Mucosa of descending colon (tissue), 3 donors: ENCODE data around the gene ZC3H14. TPM values are rescaled to one million over a fixed set of nuclear protein-coding genes. Genes with fewer than 3 reads are reported as not detected.

ENCODE experiments used
- ATAC-seq: fragments of 200-7000 bp; cut with Tn5 transposase; one replicate; pipeline ENCODE4 v1.9.1; 2020; ENCODE audit warnings: mild to moderate bottlenecking, moderate library complexity
- DNase-seq, 3 donors: peaks; one replicate each; pipeline ENCODE4 v3.0.0-alpha.2; 2020
- H3K36me3 ChIP-seq: fragments of 200-600 bp; one replicate; pipeline ENCODE4 v1.8.0; 2021; ENCODE audit warnings: low read depth, mild to moderate bottlenecking
- H3K4me1 ChIP-seq: fragments of 200-600 bp; one replicate; pipeline ENCODE4 v1.8.0; 2021; ENCODE audit warnings: low read depth, mild to moderate bottlenecking
- H3K4me3 ChIP-seq: fragments of 200-600 bp; one replicate; pipeline ENCODE4 v1.8.0; 2021; ENCODE audit warnings: mild to moderate bottlenecking
- H3K9me3 ChIP-seq: fragments of 200-600 bp; one replicate; pipeline ENCODE4 v1.8.0; 2021; ENCODE audit warnings: mild to moderate bottlenecking
- intact Hi-C, 2 donors: fragments of 100-400 bp; cut with DNase I in 1 of 2; cut with micrococcal nuclease in 1 of 2; formaldehyde crosslinking; loops; one replicate each; pipeline versions ENCODE4 v1.11.0 to v1.11.1; 2022; cut with DNase I, micrococcal nuclease
- total RNA-seq, 3 donors: library from RNA; stranded (reverse); fragmentation: NEBNext Ultra II Directional in 2 of 3; extraction: Animal tissue kit (Norgen Biotek cat#: 25700) in 2 of 3; gene quantifications; one replicate each; pipeline versions ENCODE4 v1.2.1 to v1.2.4, GENCODE V29; 2021 to 2023
- TF ChIP-seq, protein P1 (sequence below): fragments of 200-600 bp; IDR thresholded peaks from one replicate; pipeline ENCODE4 v1.8.0; 2022; ENCODE audit warnings: antibody characterized with exemption, mild to moderate bottlenecking
- donor health status: DM: no; HTN: no; CAD: no; lungs with moderate emphysema.
- donor health status: DM: no; HTN: no; CAD: no.
- donor health status: DM: no; HTN: yes; CAD: no.

Gene ZC3H14
- total RNA-seq, 3 donors from 2014 or later = 55.9 to 72.9 (median 70.7) TPM

DNA sequence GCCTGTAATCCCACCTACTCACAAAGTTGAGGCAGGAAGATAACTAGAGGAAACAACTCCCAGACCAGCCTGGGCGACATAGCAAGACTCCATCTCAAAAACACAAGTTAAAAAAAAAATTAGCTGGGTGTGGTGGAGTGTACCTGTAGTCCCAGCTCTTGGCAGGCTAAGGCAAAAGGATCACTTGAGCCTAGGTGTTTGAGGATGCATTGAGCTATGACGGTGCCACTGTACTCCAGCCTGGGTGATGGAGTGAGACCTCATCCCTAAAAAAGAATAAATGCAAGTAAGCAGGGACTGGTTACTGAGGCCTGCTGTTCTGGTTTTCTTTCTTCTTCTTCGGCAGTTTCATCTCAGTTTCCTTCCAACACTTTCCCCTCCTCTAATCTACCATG, 15.5 kb upstream of the ZC3H14 start:
- Histone ChIP-seq H3K4me3 (no peak overlapping the region), H3K9me3 (no peaks in the 10 kb centered on the region), H3K4me1 (peaks cover 46% of the 10 kb centered on the region), H3K36me3 (no peaks in the 10 kb centered on the region)
- intact Hi-C loops = no loop called here
- peak; percentile 20 for ATAC-seq
- TF ChIP-seq, protein P1, sequence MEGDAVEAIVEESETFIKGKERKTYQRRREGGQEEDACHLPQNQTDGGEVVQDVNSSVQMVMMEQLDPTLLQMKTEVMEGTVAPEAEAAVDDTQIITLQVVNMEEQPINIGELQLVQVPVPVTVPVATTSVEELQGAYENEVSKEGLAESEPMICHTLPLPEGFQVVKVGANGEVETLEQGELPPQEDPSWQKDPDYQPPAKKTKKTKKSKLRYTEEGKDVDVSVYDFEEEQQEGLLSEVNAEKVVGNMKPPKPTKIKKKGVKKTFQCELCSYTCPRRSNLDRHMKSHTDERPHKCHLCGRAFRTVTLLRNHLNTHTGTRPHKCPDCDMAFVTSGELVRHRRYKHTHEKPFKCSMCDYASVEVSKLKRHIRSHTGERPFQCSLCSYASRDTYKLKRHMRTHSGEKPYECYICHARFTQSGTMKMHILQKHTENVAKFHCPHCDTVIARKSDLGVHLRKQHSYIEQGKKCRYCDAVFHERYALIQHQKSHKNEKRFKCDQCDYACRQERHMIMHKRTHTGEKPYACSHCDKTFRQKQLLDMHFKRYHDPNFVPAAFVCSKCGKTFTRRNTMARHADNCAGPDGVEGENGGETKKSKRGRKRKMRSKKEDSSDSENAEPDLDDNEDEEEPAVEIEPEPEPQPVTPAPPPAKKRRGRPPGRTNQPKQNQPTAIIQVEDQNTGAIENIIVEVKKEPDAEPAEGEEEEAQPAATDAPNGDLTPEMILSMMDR = no peak
- no peak for DNase-seq

DNA sequence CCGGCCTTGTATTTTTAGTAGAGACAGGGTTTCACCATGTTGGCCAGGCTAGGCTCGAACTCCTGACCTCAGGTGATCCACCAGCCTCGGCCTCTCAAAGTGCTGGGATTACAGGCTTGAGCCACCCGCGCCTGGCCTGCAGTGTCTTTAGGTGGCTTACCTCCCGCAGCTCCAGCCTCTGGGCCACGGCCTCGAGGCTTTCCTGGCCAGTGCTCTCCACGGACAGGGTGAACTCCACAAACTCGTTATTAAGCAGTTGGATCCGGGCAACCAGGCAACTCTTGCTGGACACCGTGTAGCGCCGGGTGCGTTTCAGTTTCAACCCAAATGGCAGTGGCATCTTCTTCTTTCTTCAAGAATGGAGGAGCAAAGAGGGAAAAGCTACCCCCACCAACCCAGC, 12.8 kb upstream of the ZC3H14 start:
- TF ChIP-seq, protein P1 = no peak
- no peaks in the 10 kb centered on the region for H3K36me3 ChIP-seq
- DNase-seq = no peak
- no peak for ATAC-seq
- H3K4me1 ChIP-seq = peaks cover 27% of the 10 kb centered on the region
- H3K9me3 ChIP-seq = no peaks in the 10 kb centered on the region
- no peak overlapping the region for H3K4me3 ChIP-seq
- intact Hi-C loops = no loop called here

DNA sequence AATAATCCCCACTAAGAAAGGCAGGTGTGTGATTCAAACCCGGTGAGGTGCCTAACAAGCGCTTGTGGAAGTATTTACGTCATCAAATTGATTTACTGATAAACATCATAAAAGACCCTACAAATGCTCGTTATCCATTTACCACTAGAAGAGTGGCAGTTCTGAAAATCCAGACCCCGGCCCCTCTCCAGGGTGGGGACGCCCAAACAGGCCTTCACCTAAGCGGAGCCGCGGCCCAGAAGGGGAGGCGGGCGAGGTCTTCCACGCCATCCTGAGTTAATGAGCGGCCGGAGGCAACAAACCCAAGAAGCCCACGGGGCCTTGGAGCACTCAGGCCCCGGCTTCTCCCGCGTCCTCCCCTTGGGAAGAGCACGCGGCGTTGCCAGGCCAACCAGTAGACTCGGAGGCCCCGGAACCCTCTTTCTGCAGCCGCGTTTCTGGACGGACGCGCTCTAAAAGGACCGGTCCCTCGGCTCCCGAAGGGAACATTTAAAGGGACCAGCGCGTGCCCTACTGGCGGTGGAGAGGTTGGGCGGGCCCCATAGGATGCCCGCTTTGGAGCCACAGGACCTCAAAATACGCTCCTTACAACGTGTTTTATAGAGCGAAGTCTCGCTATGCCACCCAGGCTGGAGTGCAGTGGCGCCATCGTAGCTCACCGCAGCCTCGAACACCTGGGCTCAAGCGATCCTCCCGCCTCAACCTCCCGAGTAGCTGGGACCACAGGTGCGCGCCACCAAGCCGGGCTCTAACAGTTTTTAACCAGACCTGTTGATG, 11.6 kb upstream of the ZC3H14 start:
- DNase-seq (peak; percentile 83 to 89 (median 86)), ATAC-seq (peak; percentile 84)
- intact Hi-C loops = no loop called here
- Histone ChIP-seq H3K9me3 (no peaks in the 10 kb centered on the region), H3K36me3 (no peaks in the 10 kb centered on the region), H3K4me1 (peaks cover 26% of the 10 kb centered on the region), H3K4me3 (peak overlapping the region; percentile 32)
- TF ChIP-seq, protein P1 = no peak

DNA sequence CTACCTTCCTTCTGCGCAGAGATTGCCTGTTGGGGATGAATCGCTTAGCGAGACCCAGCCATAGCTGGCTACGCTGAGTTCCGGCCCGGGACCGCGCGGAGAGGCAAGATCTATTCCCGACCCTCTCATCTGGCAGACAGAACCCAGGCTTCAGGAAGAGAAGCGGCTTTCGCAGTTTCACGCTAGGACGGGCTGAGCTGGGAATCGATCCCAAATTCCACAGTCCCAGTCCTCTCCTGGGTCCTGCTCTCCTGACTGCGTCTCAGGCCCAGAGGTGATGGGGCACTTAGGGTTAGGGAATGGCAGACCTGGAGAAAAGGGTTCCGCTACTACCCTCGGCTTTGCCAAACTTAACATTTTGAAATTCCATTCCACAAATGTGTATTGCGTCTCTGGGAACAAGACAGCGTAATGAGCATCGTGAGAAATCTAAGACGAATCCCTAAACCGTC, 10.8 kb upstream of the ZC3H14 start:
- ATAC-seq = peak; percentile 3
- H3K4me1 ChIP-seq = peaks cover 20% of the 10 kb centered on the region
- no peaks in the 10 kb centered on the region for H3K9me3 ChIP-seq
- intact Hi-C loops = no loop called here
- H3K4me3 ChIP-seq = peak overlapping the region; percentile 32
- TF ChIP-seq, protein P1 = no peak
- DNase-seq = peak in 1 of 3 donors; percentile 50
- no peaks in the 10 kb centered on the region for H3K36me3 ChIP-seq

DNA sequence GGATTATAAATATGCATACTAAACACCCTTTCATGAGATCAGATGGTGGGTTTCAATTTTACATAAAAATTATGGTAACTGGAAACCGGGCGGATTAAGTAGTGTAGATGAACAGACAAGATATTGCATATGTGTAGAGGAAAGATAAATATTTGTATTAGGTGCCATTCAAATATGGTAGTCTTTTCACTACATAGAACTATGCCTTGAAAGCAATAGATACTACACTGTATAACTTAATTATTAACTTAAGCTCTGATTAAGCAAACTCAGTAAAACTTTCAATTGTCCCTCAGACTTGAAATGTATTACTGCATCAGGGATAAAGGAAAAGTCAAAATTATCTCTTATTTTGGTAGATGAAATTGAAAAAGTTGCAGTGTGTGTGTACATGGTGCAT, 10.0 kb upstream of the ZC3H14 start:
- TF ChIP-seq, protein P1 = no peak
- DNase-seq (no peak), ATAC-seq (no peak)
- Histone ChIP-seq H3K4me1 (peaks cover 13% of the 10 kb centered on the region), H3K9me3 (no peaks in the 10 kb centered on the region), H3K4me3 (no peak overlapping the region), H3K36me3 (no peaks in the 10 kb centered on the region)
- intact Hi-C loops = no loop called here
